HepG2 (cell line): Measurements from ENCODE around the gene HMX1. TPM values are rescaled to one million over a fixed set of nuclear protein-coding genes. Genes with fewer than 3 reads are reported as not detected.
A peak's percentile ranks its signal among the peaks of the same experiment; 100 is the strongest.

Experiments
- ATAC-seq: fragments of 200-7000 bp; cut with Tn5 transposase; 3 replicates; pipeline ENCODE4 v1.9.1; 2020; ENCODE audit warnings: mild to moderate bottlenecking, moderate library complexity
- BruUV-seq: library from RNA; stranded (reverse); fragments of 400-500 nt; replicated peaks from 2 replicates; lab custom pipeline; 2021; lab: Mats Ljungman, UMichigan
- CTCF ChIA-PET: fragments of 300-600 bp; formaldehyde crosslinking; extraction: SDS; loops from one replicate; lab custom pipeline; 2021; ENCODE audit warnings: low total read pairs, inconsistent platforms, low intra/inter-chr PET ratio; lab: Yijun Ruan, JAX
- POLR2A ChIA-PET: fragments of 350-600 bp; sonication (Branson Sonifier 250); formaldehyde crosslinking; loops from one replicate; lab custom pipeline; 2020; ENCODE audit warnings: antibody characterized with exemption, inconsistent platforms; lab: Yijun Ruan, JAX
- DNase-seq: peaks from one replicate; pipeline ENCODE4 v3.0.0-alpha.2; 2015; ENCODE audit warnings: low spot score
- FAIRE-seq: peaks from 3 replicates; lab custom pipeline; 2011; peaks lifted over from hg19 to GRCh38; lab: Jason Lieb, UNC
- H2AFZ ChIP-seq: one replicate; pipeline ENCODE4 v1.6.1; 2011; ENCODE audit warnings: low read length, inconsistent platforms
- H3K27ac ChIP-seq: fragments of 300-600 bp; 3 replicates; pipeline ENCODE4 v1.8.0; 2011; ENCODE audit warnings: mixed run types, mild to moderate bottlenecking, mixed read lengths, low read length, inconsistent platforms; ENCODE audit not compliant: insufficient read depth; ENCODE audit errors: extremely low read length
- H3K27me3 ChIP-seq, 2 experiments: fragments of 200-600 bp in 1 of 2; 2 replicates in 1 of 2; 3 replicates in 1 of 2; pipeline versions ENCODE4 v1.6.0 to v1.8.0; 2011; ENCODE audit warnings: low read length in 2 of 2, mild to moderate bottlenecking in 2 of 2, moderate library complexity in 2 of 2, inconsistent platforms in 1 of 2; ENCODE audit not compliant: insufficient read depth in 2 of 2, control insufficient read depth in 1 of 2
- H3K36me3 ChIP-seq, 2 experiments: fragments of 200-600 bp in 1 of 2; replicated peaks in 1 of 2; 2 replicates in 1 of 2; 3 replicates in 1 of 2; pipeline versions ENCODE4 v1.5.1 to v1.8.0; 2011; ENCODE audit warnings: low read length in 2 of 2, inconsistent platforms in 1 of 2; ENCODE audit not compliant: insufficient read depth in 2 of 2, control insufficient read depth in 1 of 2
- H3K4me1 ChIP-seq: 2 replicates; pipeline ENCODE4 v1.5.1; 2012; ENCODE audit warnings: low read length, inconsistent platforms; ENCODE audit not compliant: insufficient read depth
- H3K4me2 ChIP-seq: 2 replicates; pipeline ENCODE4 v1.6.0; 2011; ENCODE audit warnings: low read depth, low read length, inconsistent platforms
- H3K4me3 ChIP-seq, 3 experiments: fragments of 200-600 bp in 1 of 3; sonication (generic), shearing (Covaris generic) in 1 of 3; replicated peaks in 1 of 3; 2 replicates each; pipeline ENCODE4 v1.5.1; 2011 to 2016; ENCODE audit warnings: low read length in 3 of 3, inconsistent platforms in 2 of 3, low read depth in 2 of 3, mild to moderate bottlenecking in 2 of 3, control low read depth in 1 of 3, mixed read lengths in 1 of 3; ENCODE audit not compliant: insufficient read depth in 1 of 3
- H3K79me2 ChIP-seq: one replicate; pipeline ENCODE4 v1.6.1; 2011; ENCODE audit warnings: low read length, inconsistent platforms; ENCODE audit not compliant: insufficient read depth
- H3K9ac ChIP-seq: 2 replicates; pipeline ENCODE4 v1.6.0; 2011; ENCODE audit warnings: mild to moderate bottlenecking, low read depth, low read length, inconsistent platforms; ENCODE audit not compliant: insufficient read depth
- H3K9me3 ChIP-seq: 2 replicates; pipeline ENCODE4 v1.5.1; 2012; ENCODE audit warnings: mild to moderate bottlenecking, low read length
- H4K20me1 ChIP-seq: 2 replicates; pipeline ENCODE4 v1.6.0; 2011; ENCODE audit warnings: inconsistent platforms, mild to moderate bottlenecking, low read length, moderate library complexity; ENCODE audit not compliant: insufficient read depth
- ZNF83 ChIP-seq: sonication (generic); formaldehyde crosslinking; IDR thresholded peaks from 2 replicates; pipeline ENCODE4 v1.4.0; 2020; ENCODE audit warnings: missing genetic modification reagents, mild to moderate bottlenecking, borderline replicate concordance
- WGBS: methylation state at CpG from one replicate; pipeline ENCODE4 v1.1.6; 2017; ENCODE audit warnings: low lambda C conversion rate; 5-methylcytosine and 5-hydroxymethylcytosine counted together
- in situ Hi-C: cut with HindIII; loops from 2 replicates; pipeline ENCODE4 v1.10.0; 2017; ENCODE audit warnings: low pct_unique_long_range_greater_than_20kb; ENCODE audit not compliant: extremely low pct_ligation_motif_present
- intact Hi-C: fragments of 100-400 bp; cut with micrococcal nuclease; formaldehyde crosslinking; loops from one replicate; pipeline ENCODE4 v1.10.0; 2022; ENCODE audit not compliant: unreplicated experiment
- polyA plus RNA-seq, 8 experiments: library from polyadenylated mRNA; depleted of rRNA in 3 of 8; stranded (reverse) in 7 of 8; unstranded in 1 of 8; fragments of >200 nt; fragmentation: Illumina TruSeq in 4 of 8; extraction: Trizol in 4 of 8; gene quantifications; 2 replicates each; pipeline versions ENCODE4 v1.2.1 to v1.2.3, GENCODE V29; 2011 to 2016; ENCODE audit warnings: low read depth in 4 of 8, missing spikeins in 1 of 8, mixed read lengths in 1 of 8; ENCODE audit not compliant: insufficient read depth in 1 of 8
- total RNA-seq, 5 experiments: library from RNA; depleted of rRNA; stranded (reverse); fragments of >200 nt; fragmentation: Illumina TruSeq; extraction: Trizol; gene quantifications; 2 replicates each; pipeline ENCODE4 v1.2.3, GENCODE V29; 2016; ENCODE audit warnings: low read depth in 1 of 5
- TF ChIP-seq, protein P1 (sequence below): sonication (generic); formaldehyde crosslinking; IDR thresholded peaks from 2 replicates; pipeline ENCODE4 v1.8.1; 2023; ENCODE audit warnings: missing genetic modification reagents, inconsistent platforms, borderline replicate concordance

The HMX1 gene
- total and polyA plus RNA-seq, 2 of the 13 experiments (the other 11 are each of a cell fraction or from before 2014, with no cell fraction given) = not detected

DNA sequence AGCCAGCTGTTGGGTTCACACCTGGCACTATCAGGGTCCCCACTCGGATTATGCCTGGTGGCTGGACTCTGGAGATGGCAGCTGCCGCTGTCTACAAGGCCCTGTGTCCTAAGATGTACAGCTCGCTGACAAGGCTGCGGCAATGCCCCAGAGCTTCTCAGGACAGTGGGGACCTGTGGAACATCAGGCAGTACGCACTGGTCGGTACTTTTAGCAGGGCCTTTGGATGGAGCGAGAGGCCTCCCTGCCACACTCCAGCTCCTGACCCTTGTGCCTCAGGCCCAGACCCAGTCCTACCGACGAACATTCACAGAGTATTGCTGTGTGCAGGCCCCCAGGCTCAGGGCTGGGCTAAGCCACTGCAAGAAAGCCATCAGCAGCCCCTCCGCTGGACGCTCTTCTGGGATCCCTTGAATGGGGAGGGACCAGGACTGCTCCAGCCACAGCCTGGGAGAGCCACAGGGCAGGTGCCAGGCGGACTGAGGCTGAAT is 45.7 kb upstream of the HMX1 start:
- 4% methylated on average over 8 of the region's 12 CpGs for WGBS
- no TSS peak for BruUV-seq

DNA sequence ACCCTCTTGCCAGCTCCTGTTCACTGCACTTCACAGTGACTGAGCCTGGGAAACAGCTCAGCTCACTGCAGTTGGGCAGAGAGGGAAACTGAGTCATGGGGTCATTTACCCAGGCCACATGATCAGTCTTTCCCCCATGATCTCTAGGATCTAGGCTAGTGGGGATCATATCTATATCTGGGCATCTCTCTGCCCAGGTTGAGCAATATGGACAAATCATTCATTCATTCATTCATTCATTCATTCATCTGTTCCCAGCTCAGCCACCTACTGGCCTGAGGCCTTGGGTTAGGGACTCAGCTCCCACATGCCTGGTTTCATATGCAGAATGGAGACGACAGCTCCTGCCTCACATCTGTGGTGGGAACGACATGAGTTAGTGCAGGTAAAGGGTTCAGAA is 45.3 kb upstream of the HMX1 start:
- no peak for DNase-seq
- Histone ChIP-seq H3K9ac (no peak overlapping the region), H3K4me3 (no peak overlapping the region), H3K79me2 (no peaks in the 10 kb centered on the region), H3K27me3 (peaks cover 7 to 38% of the 10 kb centered on the region in 2 experiments), H2AFZ (no peak overlapping the region), H3K36me3 (no peaks in the 10 kb centered on the region), H3K4me2 (no peak overlapping the region), H4K20me1 (0 out of 2 replicates have a peak, but pooled peaks cover 3% of the 10 kb centered on the region), H3K9me3 (no peaks in the 10 kb centered on the region), H3K4me1 (no peaks in the 10 kb centered on the region), H3K27ac (no peak overlapping the region)
- no peak for FAIRE-seq
- no peak for ATAC-seq
- POLR2A ChIA-PET = no interaction called here
- no TSS peak for BruUV-seq
- intact Hi-C loops = loop anchor here (10.0 kb wide), 1 partner anchor 232 kb away; no protein-coding TSS in a partner anchor
- CTCF ChIA-PET = no interaction called here
- TF ChIP-seq ZNF83 (CRISPR knock-in tag) = no peak
- in situ Hi-C loops = loop anchor here (5.0 kb wide), 1 partner anchor 230 kb away; no protein-coding TSS in a partner anchor
- WGBS = 22% methylated on average over 2 of the region's 2 CpGs

More for the DNA sequence above, 45.7 kb upstream of the HMX1 start:
- FAIRE-seq (no peak), DNase-seq (no peak), ATAC-seq (peak; percentile 21)
- H2AFZ ChIP-seq = no peak overlapping the region
- H3K27ac ChIP-seq = no peak overlapping the region
- TF ChIP-seq, protein P1, sequence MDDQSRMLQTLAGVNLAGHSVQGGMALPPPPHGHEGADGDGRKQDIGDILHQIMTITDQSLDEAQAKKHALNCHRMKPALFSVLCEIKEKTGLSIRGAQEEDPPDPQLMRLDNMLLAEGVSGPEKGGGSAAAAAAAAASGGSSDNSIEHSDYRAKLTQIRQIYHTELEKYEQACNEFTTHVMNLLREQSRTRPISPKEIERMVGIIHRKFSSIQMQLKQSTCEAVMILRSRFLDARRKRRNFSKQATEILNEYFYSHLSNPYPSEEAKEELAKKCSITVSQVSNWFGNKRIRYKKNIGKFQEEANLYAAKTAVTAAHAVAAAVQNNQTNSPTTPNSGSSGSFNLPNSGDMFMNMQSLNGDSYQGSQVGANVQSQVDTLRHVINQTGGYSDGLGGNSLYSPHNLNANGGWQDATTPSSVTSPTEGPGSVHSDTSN (CRISPR knock-in tag) = no peak
- peaks cover 7 to 33% of the 10 kb centered on the region in 2 experiments; a peak in 4 of 5 replicates for H3K27me3 ChIP-seq
- no peaks in the 10 kb centered on the region for H3K36me3 ChIP-seq
- in situ Hi-C loops (loop anchor here (5.0 kb wide), 1 partner anchor 230 kb away; no protein-coding TSS in a partner anchor), intact Hi-C loops (loop anchor here (10.0 kb wide), 1 partner anchor 233 kb away; no protein-coding TSS in a partner anchor)
- ChIA-PET POLR2A (no interaction called here), CTCF (interaction anchor here (1.6 kb wide), 1 partner anchor 310 kb away, joined by 5 read pairs; no protein-coding TSS in a partner anchor)
- H4K20me1 ChIP-seq = 0 out of 2 replicates have a peak, but pooled peaks cover 3% of the 10 kb centered on the region
- H3K9me3 ChIP-seq = no peaks in the 10 kb centered on the region
- no peak overlapping the region for H3K9ac ChIP-seq
- H3K79me2 ChIP-seq = no peaks in the 10 kb centered on the region
- H3K4me3 ChIP-seq = no peak overlapping the region
- no peaks in the 10 kb centered on the region for H3K4me1 ChIP-seq
- no peak overlapping the region for H3K4me2 ChIP-seq
